Measurements from ENCODE around the gene PGPEP1.
"Not testable (repeated sequence)": the region's sequence is repeated elsewhere in the genome, so short reads cannot be mapped to it uniquely, and the experiment has no call there.

Gene PGPEP1

DNA sequence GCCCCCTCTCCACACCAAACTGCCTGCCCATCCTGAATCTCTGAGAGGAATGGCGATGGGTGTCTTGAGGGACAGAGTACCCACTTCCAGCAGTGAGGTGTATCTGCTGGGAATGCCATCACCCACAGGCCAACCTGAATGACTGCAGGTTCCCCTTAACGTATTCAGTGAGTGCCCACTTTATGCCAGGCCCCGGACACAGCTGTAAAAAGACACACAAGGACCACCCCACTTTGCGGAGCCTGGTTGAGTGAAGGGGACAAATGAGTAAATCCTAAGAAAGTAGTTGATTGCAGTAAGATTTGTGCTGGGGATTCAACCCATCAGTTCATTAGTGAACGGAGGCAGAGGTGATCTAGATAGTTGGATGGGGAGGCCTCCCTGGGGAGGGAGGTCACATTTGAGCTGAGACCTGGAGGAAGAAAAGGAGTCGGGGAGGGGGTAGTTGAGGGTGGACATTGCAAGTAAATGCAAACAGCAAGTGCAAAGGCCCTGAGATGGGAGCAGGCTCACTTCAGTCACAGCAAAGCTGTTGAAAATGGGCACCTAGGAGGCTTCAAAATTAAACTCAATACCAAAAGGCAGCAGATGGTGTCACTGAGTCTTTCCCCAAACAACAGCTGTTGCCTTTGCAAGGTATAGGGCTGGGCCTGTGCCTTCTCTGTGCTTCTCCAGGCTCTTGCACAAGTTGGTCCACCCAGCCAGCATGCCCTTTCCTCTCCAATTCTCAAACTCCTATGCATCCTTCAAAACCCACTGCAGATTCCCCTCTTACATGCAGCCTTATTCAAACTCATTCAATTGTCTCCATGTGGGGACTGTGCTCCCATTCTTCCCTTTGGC, 49.9 kb downstream of the PGPEP1 start:
- DNase-seq (ENCODE audit: low spot score) = peak; percentile 79

GRCh38 chr19:18391509-18392075, 51.2 kb downstream of the PGPEP1 start:
- DNase-seq (ENCODE audit: low spot score) = no peak

DNA sequence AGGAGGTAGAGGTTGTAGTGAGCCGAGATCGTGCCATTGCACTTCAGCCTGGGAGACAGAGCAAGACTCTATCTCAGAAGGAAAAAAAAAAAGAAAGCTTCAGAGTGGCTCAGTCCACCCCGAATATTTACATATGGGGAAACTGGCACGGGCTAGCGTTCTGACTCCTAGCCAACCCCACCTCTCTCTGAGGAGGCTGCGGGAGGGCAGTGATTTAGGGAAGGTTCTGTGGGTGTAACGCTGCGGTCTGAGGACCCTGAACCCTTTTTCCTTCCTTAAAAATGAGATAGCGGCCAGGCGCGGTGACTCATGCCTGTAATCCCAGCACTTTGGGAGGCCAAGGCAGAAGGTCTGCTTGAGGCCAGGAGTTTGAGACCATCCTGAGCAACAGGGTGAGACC, 52.0 kb downstream of the PGPEP1 start:
- peak; percentile 48 for DNase-seq (ENCODE audit: low spot score)

DNA sequence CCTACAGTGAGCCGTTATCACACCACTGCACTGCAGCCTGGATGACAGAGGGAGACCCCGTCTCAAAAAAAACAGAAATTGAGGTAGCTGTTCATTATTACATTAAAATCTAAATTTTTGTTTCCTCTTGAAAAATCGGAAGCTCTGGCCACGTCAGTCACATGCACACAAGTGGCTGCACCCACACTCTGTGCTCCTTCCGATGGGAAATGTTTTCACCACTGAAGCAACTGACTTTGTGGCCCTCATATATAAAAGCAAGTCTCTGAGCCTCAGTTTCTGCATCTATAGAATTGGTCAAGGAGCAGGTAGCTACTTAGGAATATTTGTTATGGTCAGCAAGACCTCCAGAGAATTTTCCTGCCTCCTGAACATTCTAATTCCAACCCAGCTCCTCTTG, 52.5 kb downstream of the PGPEP1 start:
- DNase-seq (ENCODE audit: low spot score) = no peak

GRCh38 chr19:18393836-18394235, 53.4 kb downstream of the PGPEP1 start:
- DNase-seq (ENCODE audit: low spot score) = no peak

DNA sequence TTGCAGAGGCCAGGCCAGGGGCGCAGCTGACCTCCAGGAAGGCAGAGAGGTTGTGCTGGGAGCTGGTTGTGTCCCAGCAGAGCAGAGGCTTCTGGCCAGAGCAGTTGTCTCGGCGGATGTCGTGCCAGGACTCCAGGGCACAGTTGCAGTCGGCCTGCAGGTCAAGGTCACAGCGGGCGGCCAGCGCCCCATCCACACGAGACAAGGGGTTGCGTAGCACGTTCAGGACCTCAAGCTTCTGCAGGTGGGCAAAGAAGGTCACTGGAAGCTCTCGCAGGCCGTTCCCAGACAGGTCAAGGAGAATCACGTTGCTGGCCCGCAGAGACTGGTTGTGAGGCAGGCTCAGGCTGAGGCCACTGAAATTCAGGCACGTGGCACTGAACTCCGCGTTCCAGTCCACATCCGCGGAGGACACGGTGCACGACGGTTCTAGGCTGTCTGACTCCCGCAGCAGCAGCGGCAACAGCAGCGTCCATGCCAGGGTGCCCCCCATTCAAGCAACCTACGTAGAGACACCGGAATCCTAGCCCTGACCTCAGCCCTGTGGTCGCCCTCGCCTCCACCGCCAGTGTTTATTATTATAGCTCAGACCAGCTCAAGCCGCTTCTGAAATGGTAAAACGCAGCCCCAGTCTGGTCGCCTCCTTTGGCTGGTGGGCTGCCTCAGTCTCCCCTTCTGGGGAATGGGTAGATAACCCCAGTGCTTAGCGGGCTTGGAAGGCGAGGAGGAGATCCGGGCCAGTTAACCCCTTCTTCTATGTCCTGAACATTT, 56.3 kb downstream of the PGPEP1 start:
- no peak for DNase-seq (ENCODE audit: low spot score)

DNA sequence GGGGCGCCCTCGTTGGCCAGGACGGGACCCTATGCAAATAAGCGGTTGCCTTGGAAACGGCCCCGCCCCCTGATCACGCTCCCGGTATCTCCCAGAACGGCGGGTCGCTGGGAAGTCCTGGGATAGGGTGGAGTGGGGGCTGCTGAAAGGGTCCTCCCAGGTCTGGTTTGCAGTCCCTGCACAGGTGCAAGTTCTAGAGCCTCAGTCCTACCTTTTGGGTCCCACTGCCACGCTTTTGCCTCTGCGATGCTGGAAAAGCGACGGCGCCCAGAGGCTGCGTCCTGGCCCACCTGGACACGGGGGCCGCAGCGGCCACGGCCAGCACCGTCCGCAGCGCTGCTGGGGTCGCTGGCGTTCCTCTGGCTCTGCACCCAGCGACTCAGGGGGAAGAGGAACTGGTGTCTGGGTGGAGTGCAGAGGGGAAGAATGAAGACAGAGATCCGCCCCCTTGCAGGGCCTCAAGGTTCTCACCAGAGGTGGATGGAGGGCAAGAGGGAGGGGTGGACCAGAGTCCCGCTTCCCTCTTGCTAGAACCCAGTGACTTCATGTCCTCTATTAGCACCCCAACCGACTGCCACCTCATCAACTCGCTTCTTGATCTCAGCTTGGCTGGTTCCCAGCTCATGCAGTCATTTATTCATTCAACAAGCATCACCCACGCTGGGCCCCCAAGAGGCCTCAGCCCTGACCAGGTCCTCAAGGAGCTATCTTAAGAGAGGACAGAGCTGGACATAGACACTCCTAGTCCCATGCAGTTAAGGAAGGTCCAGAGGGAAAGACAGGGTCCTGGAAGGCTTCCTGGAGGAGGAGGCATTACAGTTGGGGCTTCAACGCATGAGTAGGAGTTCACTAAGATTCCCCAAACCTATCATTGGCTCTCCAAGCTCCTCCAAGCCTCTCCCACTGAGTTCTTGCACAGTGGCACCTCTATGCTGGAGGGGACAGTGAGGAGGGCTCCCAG, 57.1 kb downstream of the PGPEP1 start, which contains the start of gene LRRC25:
LRRC25 (minus strand) TSS at position 381 of the 961 bp plus-strand sequence. CDS start 659 bp downstream, outside the sequence.
- DNase-seq (ENCODE audit: low spot score) = no peak

DNA sequence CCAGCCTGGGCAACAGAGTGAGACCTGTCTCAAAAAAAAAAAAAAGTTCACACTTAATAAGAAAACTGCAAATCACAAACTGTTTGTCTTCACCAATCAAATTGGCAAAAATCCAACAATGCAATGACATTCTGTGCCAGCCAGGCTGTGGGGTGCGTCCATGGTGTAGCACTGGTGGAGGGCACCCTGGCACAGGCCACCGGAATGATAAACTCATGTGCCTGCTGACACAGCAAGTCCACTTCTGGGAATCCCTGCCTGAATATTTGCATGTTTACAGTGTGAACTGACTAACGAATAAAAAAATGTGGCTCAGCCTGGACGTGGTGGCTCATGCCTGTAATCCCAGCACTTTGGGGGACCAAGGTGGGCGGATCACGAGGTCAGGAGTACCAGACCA, 58.6 kb downstream of the PGPEP1 start:
- DNase-seq (ENCODE audit: low spot score) = no peak

GRCh38 chr19:18401580-18402112, 61.2 kb downstream of the PGPEP1 start:
- peak; percentile 72 for DNase-seq (ENCODE audit: low spot score)

DNA sequence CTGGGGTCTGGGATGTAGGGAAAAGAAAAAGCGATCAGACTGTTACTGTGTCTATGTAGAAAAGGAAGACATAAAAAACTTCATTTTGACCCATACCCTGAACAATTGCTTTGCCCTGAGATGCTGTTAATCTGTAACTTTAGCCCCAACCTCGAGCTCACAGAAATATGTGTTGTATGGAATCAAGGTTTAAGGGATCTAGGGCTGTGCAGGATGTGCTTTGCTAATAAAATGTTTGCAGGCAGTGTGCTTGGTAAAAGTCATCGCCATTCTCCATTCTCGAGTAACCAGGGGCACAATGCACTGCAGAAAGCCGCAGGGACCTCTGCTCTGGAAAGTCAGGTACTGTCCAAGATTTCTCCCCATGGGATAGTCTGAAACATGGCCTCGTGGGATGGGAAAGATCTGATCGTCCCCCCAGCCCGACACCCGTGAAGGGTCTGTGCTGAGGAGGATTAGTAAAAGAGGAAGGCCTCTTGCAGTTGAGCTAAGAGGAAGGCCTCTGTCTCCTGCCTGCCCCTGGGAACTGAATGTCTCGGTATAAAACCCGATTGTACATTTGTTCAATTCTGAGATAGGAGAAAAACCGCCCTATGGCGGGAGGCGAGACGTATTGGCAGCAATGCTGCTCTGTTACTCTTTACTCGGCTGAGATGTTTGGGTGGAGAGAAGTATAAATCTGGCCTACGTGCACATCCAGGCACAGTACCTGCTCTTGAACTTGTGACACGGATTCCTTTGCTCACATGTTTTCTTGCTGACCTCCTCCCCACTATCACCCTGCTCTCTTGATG, 62.3 kb downstream of the PGPEP1 start:
- DNase-seq (ENCODE audit: low spot score) = not testable (repeated sequence)

- DNase-seq (ENCODE audit: low spot score) = not testable (repeated sequence)
Observed at GRCh38 chr19:18405754-18406153, 65.4 kb downstream of the PGPEP1 start.

DNA sequence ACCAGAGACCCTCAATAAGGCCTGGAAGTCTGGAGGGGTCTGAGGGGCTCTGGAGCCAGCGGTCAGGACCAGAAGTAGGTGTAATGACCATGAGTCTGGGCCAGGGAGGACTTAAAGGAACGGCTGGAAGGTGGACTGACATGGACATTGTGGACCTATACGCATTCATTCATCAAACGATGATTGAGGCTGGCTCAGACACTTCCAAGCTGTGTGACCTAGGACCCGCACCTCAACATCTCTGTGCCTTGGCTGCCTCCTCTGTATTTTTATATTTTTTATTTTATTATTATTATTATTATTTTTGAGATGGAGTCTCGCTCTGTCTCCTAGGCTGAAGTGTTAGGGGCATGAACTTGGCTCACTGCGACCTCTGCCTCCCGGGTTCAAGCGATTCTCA, 66.4 kb downstream of the PGPEP1 start:
- DNase-seq (ENCODE audit: low spot score) = no peak

GRCh38 chr19:18408053-18408476, 67.7 kb downstream of the PGPEP1 start:
- DNase-seq (ENCODE audit: low spot score) = no peak

DNA sequence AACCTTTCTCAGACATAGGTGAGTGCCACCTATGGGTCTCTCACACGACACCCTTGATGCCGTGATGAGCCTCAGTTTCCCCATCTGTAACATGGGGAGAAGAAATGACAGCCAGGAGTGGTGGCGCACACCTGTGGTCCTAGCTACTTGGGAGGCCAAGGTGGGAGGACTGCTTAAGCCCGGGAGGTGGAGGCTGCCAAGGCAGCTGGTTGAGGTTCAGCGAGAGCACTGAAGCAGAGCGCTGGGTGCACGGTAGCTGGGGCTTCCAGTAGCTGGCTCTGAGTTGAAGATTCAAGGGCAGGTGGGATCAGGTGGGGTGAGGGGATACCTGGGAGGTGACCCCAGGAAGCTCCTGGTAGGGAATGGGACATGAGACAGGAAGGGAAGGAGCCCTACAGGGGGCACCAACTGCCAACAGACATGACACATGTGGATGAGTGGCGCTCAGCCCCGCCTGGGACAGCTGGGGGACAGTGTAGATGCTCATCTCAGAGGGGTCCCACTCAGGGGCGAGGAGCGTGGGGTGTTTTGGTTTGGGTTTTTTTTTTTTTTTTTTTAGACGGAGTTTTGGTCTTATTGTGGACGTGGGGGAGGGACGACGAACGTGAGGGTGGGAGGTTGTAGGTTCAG, 72.3 kb downstream of the PGPEP1 start:
- no peak for DNase-seq (ENCODE audit: low spot score)

DNA sequence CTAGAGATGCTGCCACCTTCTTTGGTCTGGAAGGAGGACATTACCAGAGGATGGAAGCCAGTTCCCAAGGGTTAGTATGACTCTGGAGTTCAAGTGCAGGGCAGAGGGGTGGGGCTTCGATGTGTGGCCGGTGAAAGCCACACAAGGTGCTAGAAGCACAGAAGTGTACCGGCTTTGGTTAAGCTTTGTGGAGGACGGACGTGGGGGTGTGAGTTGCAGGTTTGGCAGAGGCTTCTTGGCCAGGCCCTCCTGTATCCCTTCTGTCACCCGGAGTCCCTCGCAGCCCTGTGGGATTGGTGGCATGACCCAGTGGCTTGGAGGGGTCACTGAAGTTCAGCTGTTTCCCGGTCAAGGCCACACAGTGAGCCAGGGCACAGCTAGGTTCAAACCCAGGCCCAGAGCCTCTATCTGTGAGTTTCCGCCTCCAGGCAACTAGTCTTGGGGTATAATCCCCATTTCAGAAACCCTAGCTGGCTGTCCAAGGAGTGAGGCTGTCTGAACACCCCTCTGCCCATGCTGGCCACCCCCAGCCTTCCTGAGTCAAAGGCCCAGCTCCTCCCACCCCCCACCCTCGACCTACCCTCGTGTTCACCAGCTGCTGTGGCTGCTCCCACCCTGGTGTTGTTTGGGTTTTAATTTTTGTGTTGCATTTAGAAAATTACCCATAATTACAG, 74.2 kb downstream of the PGPEP1 start:
- DNase-seq (ENCODE audit: low spot score) = no peak

DNA sequence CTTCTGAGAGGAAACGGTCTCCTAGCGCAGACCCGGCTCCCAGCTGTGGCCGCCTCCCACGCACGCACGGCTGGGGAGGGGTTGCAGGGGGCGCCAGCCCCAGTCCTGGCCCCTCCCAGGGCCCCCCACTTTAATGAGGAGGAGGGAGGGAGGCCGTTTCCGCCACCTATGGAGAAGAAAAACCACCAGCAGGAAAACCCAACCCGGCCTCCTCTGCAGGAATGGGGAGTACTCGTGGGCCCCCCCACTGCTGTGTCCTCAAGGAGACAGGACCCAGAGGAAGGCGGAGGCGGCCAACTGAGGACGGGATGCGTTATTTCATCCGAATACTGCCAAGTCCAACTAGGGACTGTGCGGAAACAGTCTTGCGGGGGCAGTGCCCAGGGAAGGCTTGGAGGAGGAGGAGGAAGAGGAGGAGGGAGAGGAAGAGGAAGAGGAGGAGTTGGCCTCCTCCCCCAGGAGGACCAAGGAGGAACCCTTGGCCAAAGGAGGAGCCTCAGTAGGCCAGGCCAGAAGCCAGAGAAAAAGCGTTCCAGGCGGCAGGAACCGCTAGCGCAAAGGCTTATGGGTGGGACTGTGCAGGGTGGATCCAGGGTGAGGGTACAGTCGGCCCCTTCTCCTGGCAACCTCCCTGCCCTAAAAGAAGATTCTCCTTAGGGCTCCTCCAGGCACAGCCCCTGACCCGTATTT, 74.9 kb downstream of the PGPEP1 start:
- no peak for DNase-seq (ENCODE audit: low spot score)

DNA sequence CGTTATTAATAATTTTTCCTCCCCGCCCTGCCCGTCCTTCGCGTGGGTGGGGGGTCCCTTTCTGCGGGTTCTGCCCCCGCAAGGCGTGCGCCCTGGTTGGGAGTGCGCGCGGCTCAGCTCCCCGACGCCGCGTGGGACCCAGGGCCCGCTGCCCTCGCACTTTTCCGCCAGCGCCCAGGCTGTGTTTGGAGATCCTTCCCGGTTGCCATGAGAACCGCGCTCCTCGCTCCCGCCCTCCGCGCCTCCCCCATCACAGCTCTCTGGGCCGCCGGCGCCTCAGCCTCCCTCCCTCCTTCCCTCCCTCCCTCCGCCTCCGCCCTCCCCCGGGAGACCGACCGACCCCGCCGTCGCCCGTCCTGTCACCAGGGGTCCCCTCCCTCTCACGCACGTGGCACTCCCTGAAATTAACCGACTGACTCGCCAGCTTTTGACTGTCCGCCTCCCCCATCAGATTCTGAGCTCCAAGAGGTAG, 76.4 kb downstream of the PGPEP1 start:
- no peak for DNase-seq (ENCODE audit: low spot score)

GRCh38 chr19:18417250-18418028, 77.0 kb downstream of the PGPEP1 start:
- no peak for DNase-seq (ENCODE audit: low spot score)

Measured in LoVo (cell line).